ENCODE results near the gene SLC22A12.

DNA sequence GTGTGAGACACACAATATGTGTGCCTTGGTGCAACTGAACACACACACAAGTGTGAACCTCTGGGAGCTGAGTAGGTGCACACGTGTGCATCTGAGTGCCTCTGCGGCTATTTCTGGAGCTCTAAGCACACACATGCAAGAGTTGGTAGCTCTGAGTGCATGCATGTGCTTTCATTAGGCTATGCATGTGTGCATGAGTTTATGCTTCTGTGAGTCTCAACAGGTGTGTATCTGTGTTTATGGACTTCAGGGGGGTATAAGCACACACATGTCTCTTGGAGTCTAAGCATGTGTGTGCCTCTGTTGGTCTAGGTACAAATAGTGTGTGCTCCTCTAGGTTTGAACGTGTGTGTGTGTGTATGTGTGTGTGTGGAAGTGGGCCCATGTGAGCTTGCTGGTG, 25.8 kb downstream of the SLC22A12 start:
- TF ChIP-seq, protein P1, sequence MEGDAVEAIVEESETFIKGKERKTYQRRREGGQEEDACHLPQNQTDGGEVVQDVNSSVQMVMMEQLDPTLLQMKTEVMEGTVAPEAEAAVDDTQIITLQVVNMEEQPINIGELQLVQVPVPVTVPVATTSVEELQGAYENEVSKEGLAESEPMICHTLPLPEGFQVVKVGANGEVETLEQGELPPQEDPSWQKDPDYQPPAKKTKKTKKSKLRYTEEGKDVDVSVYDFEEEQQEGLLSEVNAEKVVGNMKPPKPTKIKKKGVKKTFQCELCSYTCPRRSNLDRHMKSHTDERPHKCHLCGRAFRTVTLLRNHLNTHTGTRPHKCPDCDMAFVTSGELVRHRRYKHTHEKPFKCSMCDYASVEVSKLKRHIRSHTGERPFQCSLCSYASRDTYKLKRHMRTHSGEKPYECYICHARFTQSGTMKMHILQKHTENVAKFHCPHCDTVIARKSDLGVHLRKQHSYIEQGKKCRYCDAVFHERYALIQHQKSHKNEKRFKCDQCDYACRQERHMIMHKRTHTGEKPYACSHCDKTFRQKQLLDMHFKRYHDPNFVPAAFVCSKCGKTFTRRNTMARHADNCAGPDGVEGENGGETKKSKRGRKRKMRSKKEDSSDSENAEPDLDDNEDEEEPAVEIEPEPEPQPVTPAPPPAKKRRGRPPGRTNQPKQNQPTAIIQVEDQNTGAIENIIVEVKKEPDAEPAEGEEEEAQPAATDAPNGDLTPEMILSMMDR (IDR thresholded peaks at IDR 0.05), result no peak
- TF ChIP-seq POLR2A (IDR thresholded peaks at IDR 0.05), result no peak
